GM12878 (cell line): ENCODE data around the gene CDCA3. TPM values are rescaled to one million over a fixed set of nuclear protein-coding genes. Genes with fewer than 3 reads are reported as not detected.
A peak's percentile ranks its signal among the peaks of the same experiment; 100 is the strongest.

ENCODE experiments used
- ATAC-seq: fragments of 200-7000 bp; cut with Tn5 transposase; 3 replicates; pipeline ENCODE4 v1.9.1; 2020; ENCODE audit warnings: mild to moderate bottlenecking, moderate library complexity
- BruUV-seq: library from RNA; stranded (reverse); fragments of 400-500 nt; replicated peaks from 2 replicates; lab custom pipeline; 2021; lab: Mats Ljungman, UMichigan
- CTCF ChIA-PET: fragments of 300-600 bp; sonication (Branson Sonifier 250); formaldehyde crosslinking; extraction: SDS; loops from one replicate; lab custom pipeline; 2021; ENCODE audit warnings: inconsistent platforms; lab: Yijun Ruan, JAX
- POLR2A ChIA-PET: fragments of 350-600 bp; formaldehyde crosslinking; extraction: SDS; loops from one replicate; lab custom pipeline; 2021; ENCODE audit warnings: inconsistent platforms; lab: Charles Lee
- RAD21 ChIA-PET: fragments of 300-600 bp; sonication (Branson Sonifier 250); formaldehyde crosslinking; loops from one replicate; lab custom pipeline; 2023; ENCODE audit warnings: antibody characterized with exemption; ENCODE audit not compliant: unreplicated experiment; lab: Charles Lee
- SMC1A ChIA-PET: fragments of 300-600 bp; sonication (Branson Sonifier 250); formaldehyde crosslinking; loops from one replicate; lab custom pipeline; 2023; ENCODE audit not compliant: unreplicated experiment, uncharacterized antibody; lab: Charles Lee
- DNase-seq: peaks from one replicate; pipeline ENCODE4 v3.0.0-alpha.2; 2011; ENCODE audit warnings: low read depth, low spot score
- FAIRE-seq: peaks from 3 replicates; lab custom pipeline; 2011; peaks lifted over from hg19 to GRCh38; lab: Jason Lieb, UNC
- H2AFZ ChIP-seq: 2 replicates; pipeline ENCODE4 v1.6.0; 2011; ENCODE audit warnings: low read depth, low read length, control low read depth; ENCODE audit not compliant: control insufficient read depth
- H3K27ac ChIP-seq: 2 replicates; pipeline ENCODE4 v1.5.1; 2011; ENCODE audit warnings: control low read depth; ENCODE audit not compliant: control insufficient read depth, insufficient read depth
- H3K27me3 ChIP-seq, 2 experiments: replicated peaks in 1 of 2; 2 replicates each; pipeline versions ENCODE4 v1.6.0 to v1.6.1; 2011; ENCODE audit warnings: low read length in 1 of 2; ENCODE audit not compliant: control insufficient read depth in 2 of 2, insufficient read depth in 2 of 2
- H3K36me3 ChIP-seq, 2 experiments: 2 replicates each; pipeline ENCODE4 v1.5.1; 2011; ENCODE audit warnings: low read length in 1 of 2; ENCODE audit not compliant: control insufficient read depth in 2 of 2, insufficient read depth in 2 of 2
- H3K4me1 ChIP-seq: 2 replicates; pipeline ENCODE4 v1.6.1; 2011; ENCODE audit warnings: mild to moderate bottlenecking, low read length, moderate library complexity, mixed read lengths; ENCODE audit not compliant: control insufficient read depth, insufficient read depth
- H3K4me2 ChIP-seq: 2 replicates; pipeline ENCODE4 v1.6.0; 2011; ENCODE audit warnings: control low read depth; ENCODE audit not compliant: control insufficient read depth, insufficient read depth
- H3K4me3 ChIP-seq: fragments of 200-600 bp; sonication (generic); 2 replicates; pipeline ENCODE4 v1.5.1; 2016
- H3K79me2 ChIP-seq: 2 replicates; pipeline ENCODE4 v1.6.0; 2011; ENCODE audit warnings: low read length; ENCODE audit not compliant: control insufficient read depth, insufficient read depth
- H3K9ac ChIP-seq: 2 replicates; pipeline ENCODE4 v1.8.0; 2011; ENCODE audit warnings: low read length, control low read depth, mixed read lengths; ENCODE audit not compliant: control insufficient read depth, insufficient read depth
- H3K9me3 ChIP-seq: replicated peaks from 3 replicates; pipeline ENCODE4 v1.5.1; 2011; ENCODE audit warnings: mild to moderate bottlenecking, low read length; ENCODE audit not compliant: control insufficient read depth, insufficient read depth
- H4K20me1 ChIP-seq: 2 replicates; pipeline ENCODE4 v1.6.0; 2011; ENCODE audit not compliant: control insufficient read depth, insufficient read depth
- CREM ChIP-seq: IDR thresholded peaks from 2 replicates; pipeline ENCODE4 v1.6.1; 2014; ENCODE audit warnings: antibody characterized with exemption, low read depth
- DPF2 ChIP-seq: fragments of 450-650 bp; IDR thresholded peaks from 2 replicates; pipeline ENCODE4 v1.6.1; 2017; ENCODE audit warnings: mild to moderate bottlenecking
- EED ChIP-seq: sonication (generic); IDR thresholded peaks from 2 replicates; pipeline ENCODE4 v1.6.1; 2016; ENCODE audit warnings: antibody characterized with exemption, low read depth
- FOXM1 ChIP-seq: IDR thresholded peaks from 2 replicates; pipeline ENCODE4 v1.6.1; 2012; ENCODE audit warnings: low read depth, mild to moderate bottlenecking, inconsistent platforms, low read length, moderate library complexity
- IKZF1 ChIP-seq: fragments of 450-650 bp; conservative IDR thresholded peaks from 2 replicates; pipeline ENCODE4 v1.6.1; 2017; ENCODE audit warnings: antibody characterized with exemption, mild to moderate bottlenecking
- IKZF2 ChIP-seq, 2 experiments: fragments of 450-650 bp; IDR thresholded peaks; 2 replicates each; pipeline ENCODE4 v1.6.1; 2017; ENCODE audit warnings: mild to moderate bottlenecking in 2 of 2, moderate library complexity in 2 of 2
- MEF2A ChIP-seq: IDR thresholded peaks from 2 replicates; pipeline ENCODE4 v1.6.1; 2011; ENCODE audit warnings: low read depth, mild to moderate bottlenecking, low read length, moderate library complexity; ENCODE audit not compliant: insufficient read depth
- MEF2B ChIP-seq: fragments of 450-650 bp; IDR thresholded peaks from 2 replicates; pipeline ENCODE4 v1.6.1; 2018; ENCODE audit warnings: mild to moderate bottlenecking, moderate library complexity; ENCODE audit not compliant: partially characterized antibody, poor library complexity, severe bottlenecking
- NFIC ChIP-seq: IDR thresholded peaks from 2 replicates; pipeline ENCODE4 v1.6.1; 2012; ENCODE audit warnings: low read depth, mild to moderate bottlenecking, inconsistent platforms, low read length, moderate library complexity
- NFXL1 ChIP-seq: fragments of 450-650 bp; IDR thresholded peaks from 2 replicates; pipeline ENCODE4 v1.6.1; 2017; ENCODE audit warnings: antibody characterized with exemption, mild to moderate bottlenecking, borderline replicate concordance
- NR2F1 ChIP-seq: fragments of 450-650 bp; conservative IDR thresholded peaks from 2 replicates; pipeline ENCODE4 v1.6.1; 2017; ENCODE audit warnings: mild to moderate bottlenecking
- POLR2AphosphoS5 ChIP-seq: IDR thresholded peaks from 2 replicates; pipeline ENCODE4 v1.6.1; 2011; ENCODE audit warnings: mild to moderate bottlenecking, low read length, inconsistent platforms
- RELA ChIP-seq: fragments of 450-650 bp; IDR thresholded peaks from 2 replicates; pipeline ENCODE4 v1.8.0; 2014; ENCODE audit warnings: borderline replicate concordance; ENCODE audit not compliant: partially characterized antibody
- RELB ChIP-seq: fragments of 450-650 bp; IDR thresholded peaks from 2 replicates; pipeline ENCODE4 v1.6.1; 2017; ENCODE audit warnings: low read depth, mild to moderate bottlenecking, moderate library complexity
- RUNX3 ChIP-seq: IDR thresholded peaks from 2 replicates; pipeline ENCODE4 v1.6.1; 2012; ENCODE audit warnings: low read length, inconsistent platforms
- SIX5 ChIP-seq: IDR thresholded peaks from 2 replicates; pipeline ENCODE4 v1.6.1; 2011; ENCODE audit warnings: mild to moderate bottlenecking, low read depth, low read length, moderate library complexity; ENCODE audit not compliant: severe bottlenecking
- SPI1 ChIP-seq: IDR thresholded peaks from 2 replicates; pipeline ENCODE4 v1.6.1; 2011; ENCODE audit warnings: low read depth, mild to moderate bottlenecking, low read length, moderate library complexity, borderline replicate concordance; ENCODE audit not compliant: insufficient read depth
- SREBF1 ChIP-seq: IDR thresholded peaks from 2 replicates; pipeline ENCODE4 v1.6.1; 2012; ENCODE audit warnings: mild to moderate bottlenecking, low read length
- STAT1 ChIP-seq: fragments of 450-650 bp; conservative IDR thresholded peaks from 2 replicates; pipeline ENCODE4 v1.6.1; 2014; ENCODE audit warnings: antibody characterized with exemption, mild to moderate bottlenecking
- ZBTB33 ChIP-seq: fragments of 450-650 bp; IDR thresholded peaks from 2 replicates; pipeline ENCODE4 v1.6.1; 2017; ENCODE audit warnings: mild to moderate bottlenecking
- WGBS: methylation state at CpG from one replicate; pipeline ENCODE4 v1.1.6; 2016; ENCODE audit warnings: low lambda C conversion rate; ENCODE audit not compliant: insufficient replicate concordance, insufficient coverage; ENCODE audit errors: missing lambda C conversion rate; 5-methylcytosine and 5-hydroxymethylcytosine counted together
- in situ Hi-C: fragments of 300-500 bp; cut with MboI; formaldehyde crosslinking; loops from 9 replicates; pipeline ENCODE4 v1.14.3; 2018; ENCODE audit warnings: mixed read lengths
- intact Hi-C: fragments of 100-400 bp; cut with micrococcal nuclease; formaldehyde crosslinking; loops from one replicate; pipeline ENCODE4 v1.14.2; 2022; ENCODE audit not compliant: unreplicated experiment
- polyA plus RNA-seq, 11 experiments: library from polyadenylated mRNA; depleted of rRNA in 4 of 11; unstranded in 6 of 11; stranded (reverse) in 5 of 11; fragments of >200 nt; fragmentation: Nextera tagmentation in 4 of 11; fragmentation: Illumina TruSeq in 1 of 11; extraction: Ambion mirVana in 4 of 11; extraction: Trizol in 1 of 11; gene quantifications; 1 replicate in 1 of 11; 2 replicates in 10 of 11; pipeline versions ENCODE4 v1.2.1 to v1.2.3, GENCODE V29; 2011 to 2016; ENCODE audit warnings: inconsistent platforms in 2 of 11, missing spikeins in 2 of 11, low read depth in 1 of 11
- total RNA-seq, 4 experiments: library from RNA; depleted of rRNA in 3 of 4; stranded (reverse); fragments of >200 nt in 3 of 4; fragmentation: Illumina TruSeq in 1 of 4; extraction: Trizol in 1 of 4; gene quantifications; 2 replicates each; pipeline versions ENCODE4 v1.2.1 to v1.2.3, GENCODE V29; 2013 to 2021

Gene CDCA3
- total and polyA plus RNA-seq, 10 of the 15 experiments (the other 5 are each of a cell fraction or from before 2014, with no cell fraction given): 34.5 to 148 (median 97.4) TPM

- H3K36me3 ChIP-seq: peaks cover 0 to 15% of the 10 kb centered on the region in 2 experiments; a peak in 3 of 4 replicates
- no peak for DNase-seq
- H3K27ac ChIP-seq: peak overlapping the region; percentile 48
- no peak for ATAC-seq
- no TSS peak for BruUV-seq
- H3K27me3 ChIP-seq: no peaks in the 10 kb centered on the region
- RAD21 ChIA-PET: interaction anchor here (1.0 to 1.6 kb wide), 2 partner anchors 9 to 97 kb away, joined by 3 to 6 read pairs; partner anchors contain the start of gene GNB3
- H3K9ac ChIP-seq: peak overlapping the region; percentile 71; the same call in 1 of the 2 replicates
- H3K4me3 ChIP-seq: peak overlapping the region; percentile 60
- H2AFZ ChIP-seq: no peak overlapping the region
- TF ChIP-seq RUNX3: peak; percentile 74
- peak; percentile 50 for TF ChIP-seq RELA
- no peak for TF ChIP-seq POLR2AphosphoS5
- TF ChIP-seq SREBF1: no peak
- TF ChIP-seq STAT1: no peak
- TF ChIP-seq EED: peak; percentile 22; the same call in 1 of the 2 replicates
- TF ChIP-seq DPF2: 0 out of 2 replicates have a peak, but pooled peaks have one; percentile 37
- 0 out of 2 replicates have a peak, but pooled peaks have one; percentile 53 for TF ChIP-seq SPI1
- no peak for TF ChIP-seq SIX5
- TF ChIP-seq IKZF1: peak; percentile 62
- TF ChIP-seq IKZF2 (IDR thresholded peaks at IDR 0.05): peak; percentile 55 to 60; a peak in 3 of 4 replicates
- TF ChIP-seq NR2F1: no peak
- 0 out of 2 replicates have a peak, but pooled peaks have one; percentile 38 for TF ChIP-seq NFIC
- no peak for TF ChIP-seq MEF2A
- TF ChIP-seq NFXL1: no peak
- peak; percentile 39; the same call in 1 of the 2 replicates for TF ChIP-seq RELB
- no peak for TF ChIP-seq ZBTB33
- TF ChIP-seq MEF2B: peak; percentile 59
- TF ChIP-seq CREM: no peak
- TF ChIP-seq FOXM1: no peak
- TF ChIP-seq, all 136 proteins: peak for 10
- ChIA-PET POLR2A (interaction anchor here (0.6 to 8.9 kb wide), 8 partner anchors 13 to 181 kb away, joined by 3 to 84 read pairs (median 4); partner anchors contain the start of genes SPSB2 and TPI1), CTCF (interaction anchor here (0.6 to 9.9 kb wide), 7 partner anchors 10 to 469 kb away, joined by 3 to 173 read pairs (median 5); partner anchors contain the start of genes SPSB2 and TPI1), SMC1A (interaction anchor here (1.4 to 5.0 kb wide), 5 partner anchors 9 to 83 kb away, joined by 3 to 22 read pairs (median 3); partner anchors contain the start of genes GNB3 and SPSB2)
- Histone ChIP-seq H4K20me1 (no peaks in the 10 kb centered on the region), H3K9me3 (no peaks in the 10 kb centered on the region), H3K4me1 (peaks cover 28% of the 10 kb centered on the region), H3K79me2 (peaks cover 38% of the 10 kb centered on the region), H3K4me2 (peak overlapping the region; percentile 61)
- in situ Hi-C loops (no loop called here), intact Hi-C loops (no loop called here)
- FAIRE-seq: no peak
- 50% methylated on average over 2 of the region's 2 CpGs for whole genome bisulfite sequencing
These were observed 1.7 kb downstream of the CDCA3 start for GRCh38 chr12:6849427-6849826.
